HEK293 (cell line): ENCODE results near the gene RPRD1B.

Experiments used
- CTCF ChIA-PET: fragments of 350-600 bp; formaldehyde crosslinking; extraction: SDS; loops from one replicate; lab custom pipeline; 2021; ENCODE audit warnings: antibody characterized with exemption; lab: Yijun Ruan, JAX
- POLR2A ChIA-PET: fragments of 300-600 bp; formaldehyde crosslinking; extraction: SDS; loops from one replicate; lab custom pipeline; 2020; ENCODE audit warnings: antibody characterized with exemption, inconsistent platforms; lab: Yijun Ruan, JAX
- H3K27ac ChIP-seq: fragments of 200-500 bp; sonication (Bioruptor generic); 2 replicates; pipeline ENCODE4 v1.5.1; 2014; ENCODE audit warnings: low read depth, low read length, control low read depth, inconsistent platforms; ENCODE audit errors: extremely low read depth
- H3K36me3 ChIP-seq, 2 experiments: fragments of 200-500 bp in 1 of 2; sonication (Bioruptor generic) in 1 of 2; 1 replicate in 1 of 2; 2 replicates in 1 of 2; pipeline ENCODE4 v1.5.1; 2014 to 2017; ENCODE audit warnings: inconsistent platforms in 2 of 2, low read length in 2 of 2; ENCODE audit not compliant: control insufficient read depth in 2 of 2, insufficient read depth in 1 of 2
- H3K4me1 ChIP-seq: fragments of 200-500 bp; sonication (Bioruptor generic); 2 replicates; pipeline ENCODE4 v1.5.1; 2014; ENCODE audit warnings: mild to moderate bottlenecking, low read length, inconsistent platforms; ENCODE audit not compliant: control insufficient read depth, insufficient read depth
- H3K4me3 ChIP-seq: 2 replicates; pipeline ENCODE4 v1.5.1; 2011; ENCODE audit warnings: low read depth, mild to moderate bottlenecking, control low read depth, low read length, moderate library complexity
- H3K9me3 ChIP-seq: fragments of 200-500 bp; sonication (Bioruptor generic); 2 replicates; pipeline ENCODE4 v1.5.1; 2014; ENCODE audit warnings: low read depth, low read length, inconsistent platforms; ENCODE audit not compliant: control insufficient read depth, insufficient read depth
- GLIS1 ChIP-seq: fragments of 450-650 bp; formaldehyde crosslinking; IDR thresholded peaks from 2 replicates; pipeline ENCODE4 v1.5.1; 2016; ENCODE audit warnings: missing biosample characterization, missing genetic modification characterization
- HOXC10 ChIP-seq: sonication (generic); formaldehyde crosslinking; IDR thresholded peaks from 2 replicates; pipeline ENCODE4 v1.8.1; 2023; ENCODE audit warnings: mild to moderate bottlenecking, missing genetic modification reagents
- SALL2 ChIP-seq: fragments of 450-650 bp; formaldehyde crosslinking; IDR thresholded peaks from 2 replicates; pipeline ENCODE4 v1.5.0; 2017; ENCODE audit warnings: missing biosample characterization, mild to moderate bottlenecking, missing genetic modification characterization, borderline replicate concordance
- ZBTB48 ChIP-seq: fragments of 450-650 bp; formaldehyde crosslinking; IDR thresholded peaks from 2 replicates; pipeline ENCODE4 v1.5.1; 2016; ENCODE audit warnings: missing biosample characterization, missing genetic modification characterization
- ZBTB7A ChIP-seq: fragments of 450-650 bp; formaldehyde crosslinking; IDR thresholded peaks from 2 replicates; pipeline ENCODE4 v1.5.1; 2016; ENCODE audit warnings: low read depth, missing biosample characterization, missing genetic modification characterization
- ZNF2 ChIP-seq: fragments of 450-650 bp; formaldehyde crosslinking; IDR thresholded peaks from 2 replicates; pipeline ENCODE4 v1.5.1; 2016; ENCODE audit warnings: missing biosample characterization, missing genetic modification characterization
- ZNF24 ChIP-seq: fragments of 450-650 bp; formaldehyde crosslinking; IDR thresholded peaks from 2 replicates; pipeline ENCODE4 v1.5.1; 2016; ENCODE audit warnings: missing biosample characterization, missing genetic modification characterization
- ZNF473 ChIP-seq: fragments of 450-650 bp; formaldehyde crosslinking; IDR thresholded peaks from 2 replicates; pipeline ENCODE4 v1.5.1; 2017; ENCODE audit warnings: missing biosample characterization, missing genetic modification characterization
- ZNF600 ChIP-seq: fragments of 450-650 bp; formaldehyde crosslinking; IDR thresholded peaks from 2 replicates; pipeline ENCODE4 v1.5.1; 2016; ENCODE audit warnings: missing biosample characterization, missing genetic modification characterization
- TF ChIP-seq, protein P1 (sequence below): fragments of 450-650 bp; formaldehyde crosslinking; IDR thresholded peaks from 2 replicates; pipeline ENCODE4 v1.5.1; 2016; ENCODE audit warnings: missing biosample characterization, missing genetic modification characterization, borderline replicate concordance
- TF ChIP-seq, protein P2 (sequence below): fragments of 450-650 bp; formaldehyde crosslinking; IDR thresholded peaks from 2 replicates; pipeline ENCODE4 v1.5.1; 2016; ENCODE audit warnings: missing biosample characterization, missing genetic modification characterization
- TF ChIP-seq, protein P3 (sequence below): fragments of 450-650 bp; formaldehyde crosslinking; IDR thresholded peaks from 2 replicates; pipeline ENCODE4 v1.5.1; 2016; ENCODE audit warnings: missing biosample characterization, missing genetic modification characterization
- TF ChIP-seq, protein P4 (sequence below): fragments of 450-650 bp; formaldehyde crosslinking; IDR thresholded peaks from 2 replicates; pipeline ENCODE4 v1.5.1; 2016; ENCODE audit warnings: missing biosample characterization, missing genetic modification characterization, borderline replicate concordance
- TF ChIP-seq, protein P5 (sequence below): sonication (generic); formaldehyde crosslinking; IDR thresholded peaks from 2 replicates; pipeline ENCODE4 v1.8.1; 2022; ENCODE audit warnings: mild to moderate bottlenecking, moderate library complexity, missing genetic modification reagents

The RPRD1B gene

DNA sequence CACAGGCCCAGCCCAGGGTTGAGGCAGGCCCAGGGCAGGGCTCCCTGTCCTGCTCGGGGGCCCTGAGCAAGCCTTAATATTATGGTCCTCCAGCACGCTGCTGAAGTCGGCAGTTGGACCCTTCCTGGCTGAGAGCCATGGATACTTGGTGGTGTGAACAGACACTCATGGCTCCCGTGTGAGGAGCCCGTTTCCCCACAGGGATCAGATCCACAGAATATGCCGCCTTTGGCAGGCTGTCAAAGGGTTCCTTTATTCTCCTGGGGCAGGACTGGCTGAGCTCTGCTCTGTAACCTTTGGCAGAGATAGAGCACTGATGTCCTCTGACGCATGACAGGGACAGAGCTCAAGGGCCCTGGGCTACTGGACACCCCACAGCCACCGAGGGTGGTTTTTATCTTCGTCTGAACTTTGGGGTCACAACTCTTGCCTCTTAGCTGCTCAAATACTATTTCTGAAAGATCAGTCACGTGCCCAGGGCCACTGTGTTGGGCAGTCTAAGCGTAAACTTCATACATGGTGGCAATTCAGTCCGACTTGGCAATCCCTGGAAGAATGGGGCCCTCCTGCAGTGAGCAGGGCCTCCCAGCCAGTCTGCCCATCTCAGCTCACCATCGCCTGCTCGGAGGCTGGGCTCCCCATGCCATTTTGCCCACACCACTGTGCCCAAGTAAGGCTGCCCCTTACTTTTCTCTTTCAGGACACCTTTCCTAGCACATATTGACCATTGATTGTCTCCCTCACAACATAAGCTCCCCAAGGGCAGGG lies 49.3 kb upstream of the RPRD1B start:
- no peaks in the 10 kb centered on the region for H3K4me1 ChIP-seq
- H3K9me3 ChIP-seq = no peaks in the 10 kb centered on the region
- no peak overlapping the region for H3K4me3 ChIP-seq
- TF ChIP-seq ZNF2 (tag by site-specific recombination) (no peak), ZBTB7A (tag by site-specific recombination) (no peak)
- peaks cover 0 to 54% of the 10 kb centered on the region in 2 experiments; a peak in 1 of 3 replicates for H3K36me3 ChIP-seq
- CTCF ChIA-PET = interaction anchor here (1.7 to 1.8 kb wide), 2 partner anchors 8 to 420 kb away, joined by 5 to 11 read pairs; no protein-coding TSS in a partner anchor
- POLR2A ChIA-PET = no interaction called here
- no peak overlapping the region for H3K27ac ChIP-seq

DNA sequence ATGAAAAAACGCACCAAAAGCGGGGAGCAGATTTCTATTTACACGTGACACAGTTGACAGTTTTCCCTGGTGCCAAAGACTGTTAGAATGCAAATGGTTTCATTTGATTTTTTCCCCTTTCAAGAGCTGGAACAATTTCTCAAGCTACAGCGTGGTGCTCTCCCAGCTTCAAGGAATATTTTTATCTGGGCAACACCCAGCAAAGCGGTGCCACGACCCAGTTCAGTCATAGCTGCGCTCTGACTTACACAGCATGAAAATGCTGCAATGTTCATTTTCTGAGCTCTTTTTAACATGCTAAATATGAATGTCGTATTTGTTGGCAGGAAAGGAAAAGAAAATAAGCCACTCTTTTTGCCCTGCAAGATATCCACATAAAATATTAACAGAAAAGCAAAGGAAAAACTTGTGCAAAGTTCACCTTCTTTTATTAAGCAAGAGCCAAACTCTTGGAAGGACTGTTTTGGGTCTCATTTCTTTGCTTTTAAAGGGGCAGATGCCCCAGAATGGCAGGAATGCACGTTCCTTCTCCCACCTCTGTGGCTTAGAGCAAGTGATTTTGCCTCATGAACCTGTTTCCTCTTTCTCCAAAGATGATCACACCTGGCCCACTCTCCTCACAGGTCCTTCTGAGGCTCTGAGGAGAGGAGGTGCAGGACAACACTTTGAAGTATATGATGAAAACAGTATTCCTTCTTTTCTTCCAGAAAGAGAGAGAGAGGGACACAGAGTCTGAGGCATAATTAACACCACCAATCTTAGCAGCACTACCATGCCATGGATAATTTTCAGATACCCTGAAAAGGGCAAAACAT lies 47.3 kb upstream of the RPRD1B start:
- ChIA-PET CTCF (interaction anchor here (0.7 kb wide), 1 partner anchor 791 kb away, joined by 3 read pairs; no protein-coding TSS in a partner anchor), POLR2A (no interaction called here)
- peaks cover 0 to 70% of the 10 kb centered on the region in 2 experiments; a peak in 1 of 3 replicates for H3K36me3 ChIP-seq
- no peak overlapping the region for H3K27ac ChIP-seq
- no peaks in the 10 kb centered on the region for H3K4me1 ChIP-seq
- TF ChIP-seq, protein P1, sequence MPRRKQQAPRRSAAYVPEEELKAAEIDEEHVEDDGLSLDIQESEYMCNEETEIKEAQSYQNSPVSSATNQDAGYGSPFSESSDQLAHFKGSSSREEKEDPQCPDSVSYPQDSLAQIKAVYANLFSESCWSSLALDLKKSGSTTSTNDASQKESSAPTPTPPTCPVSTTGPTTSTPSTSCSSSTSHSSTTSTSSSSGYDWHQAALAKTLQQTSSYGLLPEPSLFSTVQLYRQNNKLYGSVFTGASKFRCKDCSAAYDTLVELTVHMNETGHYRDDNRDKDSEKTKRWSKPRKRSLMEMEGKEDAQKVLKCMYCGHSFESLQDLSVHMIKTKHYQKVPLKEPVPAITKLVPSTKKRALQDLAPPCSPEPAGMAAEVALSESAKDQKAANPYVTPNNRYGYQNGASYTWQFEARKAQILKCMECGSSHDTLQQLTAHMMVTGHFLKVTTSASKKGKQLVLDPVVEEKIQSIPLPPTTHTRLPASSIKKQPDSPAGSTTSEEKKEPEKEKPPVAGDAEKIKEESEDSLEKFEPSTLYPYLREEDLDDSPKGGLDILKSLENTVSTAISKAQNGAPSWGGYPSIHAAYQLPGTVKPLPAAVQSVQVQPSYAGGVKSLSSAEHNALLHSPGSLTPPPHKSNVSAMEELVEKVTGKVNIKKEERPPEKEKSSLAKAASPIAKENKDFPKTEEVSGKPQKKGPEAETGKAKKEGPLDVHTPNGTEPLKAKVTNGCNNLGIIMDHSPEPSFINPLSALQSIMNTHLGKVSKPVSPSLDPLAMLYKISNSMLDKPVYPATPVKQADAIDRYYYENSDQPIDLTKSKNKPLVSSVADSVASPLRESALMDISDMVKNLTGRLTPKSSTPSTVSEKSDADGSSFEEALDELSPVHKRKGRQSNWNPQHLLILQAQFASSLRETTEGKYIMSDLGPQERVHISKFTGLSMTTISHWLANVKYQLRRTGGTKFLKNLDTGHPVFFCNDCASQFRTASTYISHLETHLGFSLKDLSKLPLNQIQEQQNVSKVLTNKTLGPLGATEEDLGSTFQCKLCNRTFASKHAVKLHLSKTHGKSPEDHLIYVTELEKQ (tag by site-specific recombination) = no peak
- TF ChIP-seq, protein P2, sequence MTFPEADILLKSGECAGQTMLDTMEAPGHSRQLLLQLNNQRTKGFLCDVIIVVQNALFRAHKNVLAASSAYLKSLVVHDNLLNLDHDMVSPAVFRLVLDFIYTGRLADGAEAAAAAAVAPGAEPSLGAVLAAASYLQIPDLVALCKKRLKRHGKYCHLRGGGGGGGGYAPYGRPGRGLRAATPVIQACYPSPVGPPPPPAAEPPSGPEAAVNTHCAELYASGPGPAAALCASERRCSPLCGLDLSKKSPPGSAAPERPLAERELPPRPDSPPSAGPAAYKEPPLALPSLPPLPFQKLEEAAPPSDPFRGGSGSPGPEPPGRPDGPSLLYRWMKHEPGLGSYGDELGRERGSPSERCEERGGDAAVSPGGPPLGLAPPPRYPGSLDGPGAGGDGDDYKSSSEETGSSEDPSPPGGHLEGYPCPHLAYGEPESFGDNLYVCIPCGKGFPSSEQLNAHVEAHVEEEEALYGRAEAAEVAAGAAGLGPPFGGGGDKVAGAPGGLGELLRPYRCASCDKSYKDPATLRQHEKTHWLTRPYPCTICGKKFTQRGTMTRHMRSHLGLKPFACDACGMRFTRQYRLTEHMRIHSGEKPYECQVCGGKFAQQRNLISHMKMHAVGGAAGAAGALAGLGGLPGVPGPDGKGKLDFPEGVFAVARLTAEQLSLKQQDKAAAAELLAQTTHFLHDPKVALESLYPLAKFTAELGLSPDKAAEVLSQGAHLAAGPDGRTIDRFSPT (tag by site-specific recombination) = no peak
- no peak for TF ChIP-seq ZNF24 (tag by site-specific recombination)
- TF ChIP-seq GLIS1 (tag by site-specific recombination) = no peak
- TF ChIP-seq SALL2 (tag by site-specific recombination) = no peak
- TF ChIP-seq HOXC10 (CRISPR knock-in tag) = no peak
- TF ChIP-seq, protein P3, sequence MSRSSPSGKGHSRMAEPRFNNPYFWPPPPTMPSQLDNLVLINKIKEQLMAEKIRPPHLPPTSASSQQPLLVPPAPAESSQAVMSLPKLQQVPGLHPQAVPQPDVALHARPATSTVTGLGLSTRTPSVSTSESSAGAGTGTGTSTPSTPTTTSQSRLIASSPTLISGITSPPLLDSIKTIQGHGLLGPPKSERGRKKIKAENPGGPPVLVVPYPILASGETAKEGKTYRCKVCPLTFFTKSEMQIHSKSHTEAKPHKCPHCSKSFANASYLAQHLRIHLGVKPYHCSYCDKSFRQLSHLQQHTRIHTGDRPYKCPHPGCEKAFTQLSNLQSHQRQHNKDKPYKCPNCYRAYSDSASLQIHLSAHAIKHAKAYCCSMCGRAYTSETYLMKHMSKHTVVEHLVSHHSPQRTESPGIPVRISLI (tag by site-specific recombination) = no peak
- no peak for TF ChIP-seq ZBTB48 (tag by site-specific recombination)
- TF ChIP-seq, protein P4, sequence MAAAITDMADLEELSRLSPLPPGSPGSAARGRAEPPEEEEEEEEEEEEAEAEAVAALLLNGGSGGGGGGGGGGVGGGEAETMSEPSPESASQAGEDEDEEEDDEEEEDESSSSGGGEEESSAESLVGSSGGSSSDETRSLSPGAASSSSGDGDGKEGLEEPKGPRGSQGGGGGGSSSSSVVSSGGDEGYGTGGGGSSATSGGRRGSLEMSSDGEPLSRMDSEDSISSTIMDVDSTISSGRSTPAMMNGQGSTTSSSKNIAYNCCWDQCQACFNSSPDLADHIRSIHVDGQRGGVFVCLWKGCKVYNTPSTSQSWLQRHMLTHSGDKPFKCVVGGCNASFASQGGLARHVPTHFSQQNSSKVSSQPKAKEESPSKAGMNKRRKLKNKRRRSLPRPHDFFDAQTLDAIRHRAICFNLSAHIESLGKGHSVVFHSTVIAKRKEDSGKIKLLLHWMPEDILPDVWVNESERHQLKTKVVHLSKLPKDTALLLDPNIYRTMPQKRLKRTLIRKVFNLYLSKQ = no peak
- TF ChIP-seq ZNF600 (tag by site-specific recombination) = no peak
- no peak for TF ChIP-seq ZNF473
- TF ChIP-seq, protein P5, sequence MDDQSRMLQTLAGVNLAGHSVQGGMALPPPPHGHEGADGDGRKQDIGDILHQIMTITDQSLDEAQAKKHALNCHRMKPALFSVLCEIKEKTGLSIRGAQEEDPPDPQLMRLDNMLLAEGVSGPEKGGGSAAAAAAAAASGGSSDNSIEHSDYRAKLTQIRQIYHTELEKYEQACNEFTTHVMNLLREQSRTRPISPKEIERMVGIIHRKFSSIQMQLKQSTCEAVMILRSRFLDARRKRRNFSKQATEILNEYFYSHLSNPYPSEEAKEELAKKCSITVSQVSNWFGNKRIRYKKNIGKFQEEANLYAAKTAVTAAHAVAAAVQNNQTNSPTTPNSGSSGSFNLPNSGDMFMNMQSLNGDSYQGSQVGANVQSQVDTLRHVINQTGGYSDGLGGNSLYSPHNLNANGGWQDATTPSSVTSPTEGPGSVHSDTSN (CRISPR knock-in tag) = no peak
- H3K4me3 ChIP-seq = no peak overlapping the region
- no peaks in the 10 kb centered on the region for H3K9me3 ChIP-seq
